Glutamatergic neuron (in vitro differentiated cells): Measurements from ENCODE around the gene NUP210. TPM values are rescaled to one million over a fixed set of nuclear protein-coding genes. Genes with fewer than 3 reads are reported as not detected.

Experiments used
- DNase-seq: peaks from one replicate; pipeline ENCODE4 v3.0.0; 2022
- H3K27ac Mint-ChIP-seq: one replicate; pipeline ENCODE4 v1.8.0; 2020; ENCODE audit warnings: mild to moderate bottlenecking, mixed read lengths, inconsistent platforms; ENCODE audit not compliant: unreplicated experiment
- H3K27me3 Mint-ChIP-seq: one replicate; pipeline ENCODE4 v1.8.0; 2020; ENCODE audit warnings: mild to moderate bottlenecking, moderate library complexity, mixed read lengths, inconsistent platforms; ENCODE audit not compliant: unreplicated experiment
- H3K36me3 Mint-ChIP-seq: one replicate; pipeline ENCODE4 v1.8.0; 2020; ENCODE audit warnings: mild to moderate bottlenecking, mixed read lengths, inconsistent platforms; ENCODE audit not compliant: unreplicated experiment
- H3K4me1 Mint-ChIP-seq: one replicate; pipeline ENCODE4 v1.8.0; 2020; ENCODE audit warnings: mild to moderate bottlenecking, low read depth, mixed read lengths, inconsistent platforms; ENCODE audit not compliant: unreplicated experiment
- H3K4me3 Mint-ChIP-seq: one replicate; pipeline ENCODE4 v1.8.0; 2020; ENCODE audit warnings: mild to moderate bottlenecking, mixed read lengths, inconsistent platforms; ENCODE audit not compliant: unreplicated experiment
- H3K9me3 Mint-ChIP-seq: one replicate; pipeline ENCODE4 v1.8.0; 2020; ENCODE audit warnings: mild to moderate bottlenecking, moderate library complexity, mixed read lengths, inconsistent platforms; ENCODE audit not compliant: unreplicated experiment
- total RNA-seq: library from RNA; stranded (reverse); fragmentation: NEBNext Ultra II Directional; extraction: Animal tissue kit (Norgen Biotek cat#: 25700); gene quantifications from one replicate; pipeline ENCODE4 v1.2.1, GENCODE V29; 2021; ENCODE audit not compliant: unreplicated experiment
- TF ChIP-seq, protein P1 (sequence below): fragments of 200-600 bp; sonication (generic); IDR thresholded peaks from one replicate; pipeline ENCODE4 v1.5.0; 2021; ENCODE audit not compliant: partially characterized antibody, unreplicated experiment

Gene NUP210
- total RNA-seq, 1 donor from 2014 or later: 2.4 TPM

DNA sequence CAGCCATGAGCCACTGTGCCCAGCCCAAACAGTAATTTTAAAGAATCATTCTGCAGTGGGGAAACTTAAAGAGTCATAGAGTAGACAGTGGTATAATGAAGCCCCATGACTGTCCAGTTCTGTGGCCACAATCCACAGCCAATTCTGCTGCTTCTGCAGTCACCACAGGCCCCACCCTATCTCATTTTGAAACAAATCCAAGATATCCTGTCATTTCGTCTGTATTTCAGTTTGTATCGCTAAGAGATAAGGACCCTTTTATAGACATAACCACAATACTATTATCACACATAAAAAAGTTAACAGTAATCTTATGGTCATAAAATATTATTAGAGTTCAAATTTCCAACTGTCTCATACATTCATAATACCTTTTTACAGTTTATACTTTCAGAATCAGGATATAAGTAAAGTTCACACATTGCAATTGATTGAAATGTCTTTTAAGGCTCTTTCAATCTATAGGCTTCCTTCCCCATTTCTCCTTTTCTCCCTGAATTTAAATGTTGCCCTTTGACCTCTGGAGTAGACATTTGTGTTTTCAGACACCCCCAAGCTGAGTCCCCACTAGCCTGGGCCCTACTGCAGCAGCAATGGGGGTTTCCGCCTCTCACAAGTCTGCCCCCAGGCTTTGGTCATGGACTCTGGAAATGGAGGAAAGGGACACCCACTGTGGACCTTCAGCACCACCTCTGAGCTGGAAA, 4.2 kb upstream of the NUP210 start:
- H3K36me3 Mint-ChIP-seq: no peaks in the 10 kb centered on the region
- peaks cover 4% of the 10 kb centered on the region for H3K9me3 Mint-ChIP-seq
- H3K4me3 Mint-ChIP-seq: no peak overlapping the region
- TF ChIP-seq, protein P1, sequence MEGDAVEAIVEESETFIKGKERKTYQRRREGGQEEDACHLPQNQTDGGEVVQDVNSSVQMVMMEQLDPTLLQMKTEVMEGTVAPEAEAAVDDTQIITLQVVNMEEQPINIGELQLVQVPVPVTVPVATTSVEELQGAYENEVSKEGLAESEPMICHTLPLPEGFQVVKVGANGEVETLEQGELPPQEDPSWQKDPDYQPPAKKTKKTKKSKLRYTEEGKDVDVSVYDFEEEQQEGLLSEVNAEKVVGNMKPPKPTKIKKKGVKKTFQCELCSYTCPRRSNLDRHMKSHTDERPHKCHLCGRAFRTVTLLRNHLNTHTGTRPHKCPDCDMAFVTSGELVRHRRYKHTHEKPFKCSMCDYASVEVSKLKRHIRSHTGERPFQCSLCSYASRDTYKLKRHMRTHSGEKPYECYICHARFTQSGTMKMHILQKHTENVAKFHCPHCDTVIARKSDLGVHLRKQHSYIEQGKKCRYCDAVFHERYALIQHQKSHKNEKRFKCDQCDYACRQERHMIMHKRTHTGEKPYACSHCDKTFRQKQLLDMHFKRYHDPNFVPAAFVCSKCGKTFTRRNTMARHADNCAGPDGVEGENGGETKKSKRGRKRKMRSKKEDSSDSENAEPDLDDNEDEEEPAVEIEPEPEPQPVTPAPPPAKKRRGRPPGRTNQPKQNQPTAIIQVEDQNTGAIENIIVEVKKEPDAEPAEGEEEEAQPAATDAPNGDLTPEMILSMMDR: no peak
- H3K27me3 Mint-ChIP-seq: peaks cover 11% of the 10 kb centered on the region
- no peak for DNase-seq
- no peaks in the 10 kb centered on the region for H3K4me1 Mint-ChIP-seq
- no peak overlapping the region for H3K27ac Mint-ChIP-seq

DNA sequence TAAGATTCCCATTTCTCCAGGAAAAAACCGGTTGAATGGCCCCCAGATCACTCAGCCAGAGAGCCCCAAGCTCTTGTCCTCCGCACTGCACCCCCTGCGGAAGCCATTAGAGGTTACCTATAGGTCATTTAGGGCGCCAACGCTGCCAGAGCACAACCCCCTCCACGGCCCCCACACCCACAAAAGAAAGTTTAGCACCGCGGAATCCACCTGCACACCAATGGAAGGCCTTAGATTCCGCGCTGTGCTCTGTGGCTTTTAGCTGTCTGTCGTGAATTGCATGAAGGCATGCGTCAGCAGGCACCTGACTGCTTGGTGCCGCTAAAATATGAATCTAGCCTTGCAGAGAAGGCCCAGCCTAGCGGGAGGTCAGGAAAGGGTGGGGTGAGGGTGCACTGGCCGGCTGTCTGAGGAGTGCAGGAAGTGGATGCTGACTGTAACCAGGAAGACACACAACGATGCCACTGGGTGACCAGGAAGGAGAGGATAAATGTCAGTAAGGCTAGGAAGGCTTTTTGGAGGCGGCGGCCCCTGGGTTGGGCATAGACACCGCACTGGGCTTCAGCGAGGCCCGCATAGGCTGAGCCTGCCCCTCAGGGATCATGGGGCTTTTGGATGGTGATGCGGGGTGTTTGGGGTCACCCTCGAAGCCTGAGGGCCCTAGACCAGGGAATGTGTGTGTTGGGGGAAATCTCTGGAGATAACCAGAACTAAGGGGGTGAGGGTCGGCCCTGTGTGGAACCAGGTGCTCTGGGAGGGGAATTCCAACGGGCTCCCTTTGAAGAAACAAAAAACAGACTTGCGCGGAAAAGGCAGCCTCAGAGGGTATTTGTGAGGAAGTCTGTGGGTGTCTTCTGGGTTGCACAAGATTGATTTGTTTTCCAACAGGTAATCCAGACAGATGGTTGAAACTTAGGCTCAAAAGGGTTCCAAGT, 976 bp upstream of the NUP210 start:
- peaks cover 11% of the 10 kb centered on the region for H3K27me3 Mint-ChIP-seq

DNA sequence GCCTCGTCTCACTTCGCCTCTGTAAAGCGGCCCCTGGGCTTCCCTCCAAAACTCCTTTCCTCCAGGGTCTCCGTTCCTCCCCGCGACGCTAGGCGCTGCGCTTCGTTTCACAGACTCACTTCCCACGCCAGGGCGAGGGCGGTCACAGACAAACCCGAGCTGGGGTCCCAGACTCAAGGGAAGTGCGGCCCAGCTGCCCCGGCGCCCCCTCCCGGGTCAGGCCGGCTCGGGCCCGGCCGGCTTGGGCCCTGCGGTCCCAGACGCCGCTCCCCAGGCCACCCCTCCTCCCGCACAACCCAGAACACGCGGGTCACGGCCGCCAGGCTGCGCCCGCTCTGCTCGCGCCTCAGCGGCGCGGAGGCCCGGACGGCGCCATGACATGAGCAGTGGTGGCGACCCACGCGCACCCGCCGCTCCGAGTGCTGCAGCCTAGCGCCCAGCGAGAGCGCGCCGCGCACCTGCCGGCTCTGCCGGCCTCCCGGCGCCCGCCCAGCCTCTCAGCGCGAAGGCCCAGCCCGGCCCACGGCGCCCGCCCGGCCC, 547 bp downstream of the NUP210 start:
- TF ChIP-seq, protein P1: no peak
- peaks cover 3% of the 10 kb centered on the region for H3K9me3 Mint-ChIP-seq
- no peaks in the 10 kb centered on the region for H3K4me1 Mint-ChIP-seq
- DNase-seq: peak; percentile 53
- peaks cover 10% of the 10 kb centered on the region for H3K27me3 Mint-ChIP-seq
- peak overlapping the region; percentile 61 for H3K4me3 Mint-ChIP-seq
- H3K36me3 Mint-ChIP-seq: no peaks in the 10 kb centered on the region
- no peak overlapping the region for H3K27ac Mint-ChIP-seq

More for the DNA sequence above, 976 bp upstream of the NUP210 start:
- no peak overlapping the region for H3K27ac Mint-ChIP-seq
- peak overlapping the region; percentile 48 for H3K4me3 Mint-ChIP-seq
- H3K36me3 Mint-ChIP-seq: no peaks in the 10 kb centered on the region
- no peaks in the 10 kb centered on the region for H3K4me1 Mint-ChIP-seq
- TF ChIP-seq, protein P1: no peak
- DNase-seq: no peak
- H3K9me3 Mint-ChIP-seq: peaks cover 4% of the 10 kb centered on the region

DNA sequence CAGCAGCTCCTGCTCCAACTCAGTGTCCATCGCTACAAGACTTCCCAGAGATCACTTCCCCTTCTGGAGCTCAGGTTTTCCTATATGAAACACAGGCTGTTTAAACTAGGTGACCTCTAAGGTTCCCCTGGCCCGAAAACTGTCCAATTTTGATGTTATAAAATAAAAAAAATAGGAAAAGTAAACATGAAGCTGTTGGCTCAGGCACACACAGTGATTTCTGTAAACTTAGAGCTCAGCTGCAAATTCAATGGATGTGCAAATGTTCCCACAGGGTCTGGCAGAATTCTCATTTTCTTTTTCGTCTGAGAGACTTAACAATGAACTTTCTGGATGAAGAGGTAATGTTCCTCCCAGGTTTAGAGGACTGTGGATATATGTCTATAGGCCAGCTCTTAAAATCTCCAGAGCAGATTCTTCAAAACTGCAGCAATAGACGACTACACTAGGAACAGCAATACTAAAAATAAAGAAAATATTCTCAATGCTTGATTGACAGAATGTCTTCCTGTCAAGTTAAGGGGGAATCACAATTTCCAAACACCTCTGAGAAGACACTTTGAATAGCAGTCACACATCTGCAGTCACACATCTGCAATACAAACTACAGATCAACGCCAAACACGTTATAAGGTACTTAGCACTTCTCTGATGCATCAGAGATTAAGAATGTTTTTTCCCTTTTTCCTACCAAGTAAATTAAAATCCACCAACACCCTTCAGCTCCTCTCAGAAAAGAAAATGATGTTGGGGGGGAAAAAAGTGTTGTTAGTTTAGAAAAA, 2.8 kb downstream of the NUP210 start:
- Mint-ChIP-seq H3K4me3 (no peak overlapping the region), H3K9me3 (peaks cover 4% of the 10 kb centered on the region), H3K27ac (no peak overlapping the region), H3K36me3 (no peaks in the 10 kb centered on the region), H3K27me3 (peaks cover 12% of the 10 kb centered on the region), H3K4me1 (no peaks in the 10 kb centered on the region)
- DNase-seq: no peak
- TF ChIP-seq, protein P1: no peak
